Sigmoid colon (tissue), 7 donors: ENCODE measurements around the gene IFT20. TPM values are rescaled to one million over a fixed set of nuclear protein-coding genes. Genes with fewer than 3 reads are reported as not detected.
A peak's percentile ranks its signal among the peaks of the same experiment; 100 is the strongest.

Source experiments
- DNase-seq: peaks from one replicate; pipeline ENCODE4 v3.0.0-alpha.2; 2019
- H3K27ac ChIP-seq, 4 donors: fragments of 200-600 bp; sonication (generic); one replicate each; pipeline ENCODE4 v1.5.1; 2016 to 2019; ENCODE audit warnings: mild to moderate bottlenecking in 1 of 4
- H3K27me3 ChIP-seq, 3 donors: fragments of 200-600 bp; sonication (generic); one replicate each; pipeline ENCODE4 v1.5.1; 2019; ENCODE audit warnings: mild to moderate bottlenecking in 1 of 3
- H3K36me3 ChIP-seq, 4 donors: fragments of 200-600 bp; sonication (generic); one replicate each; pipeline ENCODE4 v1.5.1; 2016 to 2019
- H3K4me1 ChIP-seq, 4 donors: fragments of 200-600 bp; sonication (generic); one replicate each; pipeline ENCODE4 v1.5.1; 2017 to 2019
- H3K4me3 ChIP-seq, 4 donors: fragments of 200-600 bp; sonication (generic); one replicate each; pipeline ENCODE4 v1.5.1; 2017 to 2019; ENCODE audit warnings: mild to moderate bottlenecking in 2 of 4, moderate library complexity in 1 of 4
- H3K9me3 ChIP-seq, 4 donors: fragments of 200-600 bp in 3 of 4; sonication (generic) in 3 of 4; one replicate each; pipeline versions ENCODE4 v1.5.1 to v1.6.1; 2013 to 2019
- EP300 ChIP-seq, 4 donors: sonication (generic); formaldehyde crosslinking; IDR thresholded peaks; one replicate each; pipeline ENCODE4 v1.6.1; 2017; ENCODE audit warnings: antibody characterized with exemption in 4 of 4
- POLR2A ChIP-seq, 2 donors: fragments of 450-650 bp; IDR thresholded peaks; one replicate each; pipeline ENCODE4 v1.6.1; 2016; ENCODE audit warnings: antibody characterized with exemption in 2 of 2, mild to moderate bottlenecking in 2 of 2, moderate library complexity in 2 of 2
- POLR2AphosphoS5 ChIP-seq, 4 donors: sonication (generic); formaldehyde crosslinking; IDR thresholded peaks; one replicate each; pipeline ENCODE4 v1.6.1; 2017; ENCODE audit warnings: antibody characterized with exemption in 4 of 4
- WGBS, 2 donors: extraction: QIAGEN DNeasy Blood & Tissue Kit; methylation state at CpG; one replicate each; pipeline ENCODE4 v1.1.7; 2013; 5-methylcytosine and 5-hydroxymethylcytosine counted together
- intact Hi-C: fragments of 100-400 bp; cut with DNase I; formaldehyde crosslinking; loops from one replicate; pipeline ENCODE4 v1.15.1; 2023
- polyA plus RNA-seq, 3 donors: library from polyadenylated mRNA; stranded (reverse); fragments of 200-250 nt; gene quantifications; one replicate each; pipeline ENCODE4 v1.2.3, GENCODE V29; 2013
- total RNA-seq, 4 donors: library from RNA; depleted of rRNA; stranded (reverse); fragments of >200 nt; gene quantifications; one replicate each; pipeline ENCODE4 v1.1.0, GENCODE V29; 2016
- TF ChIP-seq, protein P1 (sequence below), 4 experiments: fragments of 450-650 bp in 3 of 4; fragments of 200-600 bp in 1 of 4; IDR thresholded peaks; one replicate each; pipeline ENCODE4 v1.5.1; 2016 to 2019; ENCODE audit warnings: antibody characterized with exemption in 4 of 4, mild to moderate bottlenecking in 3 of 4, moderate library complexity in 2 of 4
- donor health status: healthy with polysubstance abuse.
- donor health status: Bipolar disorder and iron deficiency.
- donor health status: healthy.

IFT20 gene
- total and polyA plus RNA-seq, 7 donors, result 32.5 to 73.6 (median 58.4) TPM

DNA sequence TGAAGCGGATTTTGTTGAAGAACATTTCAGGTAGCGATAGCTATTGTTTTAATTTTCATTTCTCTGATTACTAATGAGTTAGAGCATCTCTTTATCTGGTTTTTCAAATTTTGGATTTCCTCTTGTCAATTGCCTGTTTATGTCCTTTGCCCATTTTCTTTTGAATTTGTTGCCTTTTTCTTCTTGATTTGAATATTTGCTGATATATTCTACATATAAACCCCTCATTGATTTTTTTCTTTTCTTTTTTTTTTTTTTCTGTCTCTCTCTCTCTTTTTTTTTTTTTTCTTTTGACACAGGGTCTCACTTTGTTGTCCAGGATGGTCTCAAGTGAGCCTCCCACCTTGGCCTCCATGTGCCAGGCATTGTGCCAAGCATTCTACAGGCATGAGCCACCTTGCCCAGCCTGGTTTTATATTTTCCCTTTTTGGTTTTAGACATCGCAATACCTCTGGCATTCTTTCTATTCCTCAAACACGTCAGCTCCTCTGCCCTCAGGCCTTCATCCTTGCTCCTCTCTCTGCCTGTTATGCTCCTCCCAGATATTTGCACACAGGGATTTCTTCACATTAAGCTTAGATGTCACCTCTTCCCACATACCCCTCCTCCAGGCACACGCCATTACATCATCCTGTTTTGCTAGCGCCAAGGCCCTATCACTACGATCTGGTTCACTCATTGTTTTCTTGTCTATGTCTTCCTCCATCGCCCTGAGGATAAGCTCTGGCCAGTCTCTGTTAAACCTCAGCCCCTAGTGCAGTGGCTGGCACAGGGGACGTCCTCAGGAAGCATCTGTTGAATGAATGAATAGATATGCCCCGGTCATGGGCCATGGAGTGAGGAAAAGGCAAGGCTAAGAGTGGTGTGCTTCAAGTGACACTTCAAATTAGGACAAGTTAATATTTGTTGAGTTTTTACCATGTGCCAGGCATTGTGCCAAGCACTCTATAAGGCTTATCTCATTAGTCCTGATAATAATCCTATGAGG is 44.8 kb upstream of the IFT20 start:
- no peak overlapping the region for H3K27ac ChIP-seq
- no peaks in the 10 kb centered on the region for H3K27me3 ChIP-seq
- intact Hi-C loops, result no loop called here
- WGBS, 2 donors, result 81 to 84% methylated on average over 10 of the region's 10 CpGs
- peaks cover 0 to 8% (median 0%) of the 10 kb centered on the region in 4 donors for H3K36me3 ChIP-seq
- H3K9me3 ChIP-seq, result no peaks in the 10 kb centered on the region
- TF ChIP-seq, protein P1, sequence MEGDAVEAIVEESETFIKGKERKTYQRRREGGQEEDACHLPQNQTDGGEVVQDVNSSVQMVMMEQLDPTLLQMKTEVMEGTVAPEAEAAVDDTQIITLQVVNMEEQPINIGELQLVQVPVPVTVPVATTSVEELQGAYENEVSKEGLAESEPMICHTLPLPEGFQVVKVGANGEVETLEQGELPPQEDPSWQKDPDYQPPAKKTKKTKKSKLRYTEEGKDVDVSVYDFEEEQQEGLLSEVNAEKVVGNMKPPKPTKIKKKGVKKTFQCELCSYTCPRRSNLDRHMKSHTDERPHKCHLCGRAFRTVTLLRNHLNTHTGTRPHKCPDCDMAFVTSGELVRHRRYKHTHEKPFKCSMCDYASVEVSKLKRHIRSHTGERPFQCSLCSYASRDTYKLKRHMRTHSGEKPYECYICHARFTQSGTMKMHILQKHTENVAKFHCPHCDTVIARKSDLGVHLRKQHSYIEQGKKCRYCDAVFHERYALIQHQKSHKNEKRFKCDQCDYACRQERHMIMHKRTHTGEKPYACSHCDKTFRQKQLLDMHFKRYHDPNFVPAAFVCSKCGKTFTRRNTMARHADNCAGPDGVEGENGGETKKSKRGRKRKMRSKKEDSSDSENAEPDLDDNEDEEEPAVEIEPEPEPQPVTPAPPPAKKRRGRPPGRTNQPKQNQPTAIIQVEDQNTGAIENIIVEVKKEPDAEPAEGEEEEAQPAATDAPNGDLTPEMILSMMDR (IDR thresholded peaks at IDR 0.05), result no peak
- no peak for TF ChIP-seq POLR2A (IDR thresholded peaks at IDR 0.05)
- TF ChIP-seq EP300 (IDR thresholded peaks at IDR 0.05), result no peak
- no peak for TF ChIP-seq POLR2AphosphoS5 (IDR thresholded peaks at IDR 0.05)
- DNase-seq, result no peak
- H3K4me1 ChIP-seq, result peaks cover 0 to 8% (median 0%) of the 10 kb centered on the region in 4 donors
- H3K4me3 ChIP-seq, result no peak overlapping the region

DNA sequence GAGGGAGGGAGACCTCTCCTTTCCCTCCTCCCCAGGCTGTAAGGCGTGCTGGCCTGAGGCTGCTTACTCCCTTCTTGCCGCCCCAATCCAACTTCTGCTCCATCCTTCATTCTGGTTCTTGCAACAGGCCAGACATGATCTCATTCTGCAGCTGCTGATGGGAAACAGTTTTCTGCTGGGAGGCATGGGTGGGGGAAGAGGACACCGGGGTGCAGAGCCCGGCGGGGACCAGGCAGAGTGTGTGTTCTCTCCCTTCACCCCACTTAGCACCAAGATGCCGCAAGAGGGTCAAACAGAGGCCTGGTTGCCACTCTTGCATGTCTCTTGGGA is 37.6 kb upstream of the IFT20 start:
- Histone ChIP-seq H3K9me3 (no peaks in the 10 kb centered on the region), H3K4me3 (peak overlapping the region in 2 of 4 donors; percentile 64 to 66), H3K36me3 (no peaks in the 10 kb centered on the region), H3K27ac (peak overlapping the region in 1 of 4 donors; percentile 76), H3K27me3 (no peaks in the 10 kb centered on the region), H3K4me1 (peaks cover 0 to 31% (median 29%) of the 10 kb centered on the region in 4 donors)
- intact Hi-C loops, result no loop called here
- no peak for DNase-seq
- 88 to 94% methylated on average over 6 of the region's 6 CpGs for WGBS, 2 donors
- TF ChIP-seq, protein P1 (IDR thresholded peaks at IDR 0.05), result no peak
- TF ChIP-seq EP300 (IDR thresholded peaks at IDR 0.05), result no peak
- TF ChIP-seq POLR2AphosphoS5 (IDR thresholded peaks at IDR 0.05), result no peak
- no peak for TF ChIP-seq POLR2A (IDR thresholded peaks at IDR 0.05)

DNA sequence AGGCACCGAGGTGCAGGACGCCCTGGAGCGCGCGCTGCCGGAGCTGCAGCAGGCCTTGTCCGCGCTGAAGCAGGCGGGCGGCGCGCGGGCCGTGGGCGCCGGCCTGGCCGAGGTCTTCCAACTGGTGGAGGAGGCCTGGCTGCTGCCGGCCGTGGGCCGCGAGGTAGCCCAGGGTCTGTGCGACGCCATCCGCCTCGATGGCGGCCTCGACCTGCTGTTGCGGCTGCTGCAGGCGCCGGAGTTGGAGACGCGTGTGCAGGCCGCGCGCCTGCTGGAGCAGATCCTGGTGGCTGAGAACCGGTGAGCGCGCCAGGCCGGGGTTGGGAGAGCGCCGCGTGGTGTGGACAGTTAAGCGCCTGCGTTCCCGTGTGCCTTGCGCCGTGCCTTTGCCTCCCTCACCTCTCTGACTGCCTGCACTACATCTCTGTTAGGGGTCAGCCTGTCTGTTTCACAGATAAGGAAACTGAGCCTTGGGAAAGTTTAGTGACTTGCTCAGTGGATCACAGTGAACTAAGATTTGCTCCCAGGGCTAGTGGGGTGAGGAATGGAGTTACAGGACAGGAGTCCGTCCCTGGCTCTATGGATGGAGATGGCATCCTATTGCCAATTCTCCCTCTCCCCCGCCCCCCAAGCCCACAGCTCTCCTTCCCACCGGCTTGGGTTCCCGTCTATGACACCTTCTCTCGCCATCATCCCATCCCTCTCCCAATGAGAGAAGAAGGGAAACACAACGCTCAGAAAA is 37.1 kb upstream of the IFT20 start:
- WGBS, 2 donors, result 10 to 14% methylated on average over 53 of the region's 53 CpGs
- Histone ChIP-seq H3K4me3 (peak overlapping the region; percentile 43 to 66 (median 63)), H3K27me3 (no peaks in the 10 kb centered on the region), H3K27ac (peak overlapping the region; percentile 76 to 82 (median 79)), H3K4me1 (peaks cover 0 to 31% (median 29%) of the 10 kb centered on the region in 4 donors), H3K9me3 (no peaks in the 10 kb centered on the region), H3K36me3 (no peaks in the 10 kb centered on the region)
- TF ChIP-seq EP300 (IDR thresholded peaks at IDR 0.05) (no peak), POLR2A (IDR thresholded peaks at IDR 0.05) (no peak), POLR2AphosphoS5 (IDR thresholded peaks at IDR 0.05) (no peak)
- TF ChIP-seq, protein P1 (IDR thresholded peaks at IDR 0.05), result no peak
- DNase-seq, result no peak
- intact Hi-C loops, result no loop called here

DNA sequence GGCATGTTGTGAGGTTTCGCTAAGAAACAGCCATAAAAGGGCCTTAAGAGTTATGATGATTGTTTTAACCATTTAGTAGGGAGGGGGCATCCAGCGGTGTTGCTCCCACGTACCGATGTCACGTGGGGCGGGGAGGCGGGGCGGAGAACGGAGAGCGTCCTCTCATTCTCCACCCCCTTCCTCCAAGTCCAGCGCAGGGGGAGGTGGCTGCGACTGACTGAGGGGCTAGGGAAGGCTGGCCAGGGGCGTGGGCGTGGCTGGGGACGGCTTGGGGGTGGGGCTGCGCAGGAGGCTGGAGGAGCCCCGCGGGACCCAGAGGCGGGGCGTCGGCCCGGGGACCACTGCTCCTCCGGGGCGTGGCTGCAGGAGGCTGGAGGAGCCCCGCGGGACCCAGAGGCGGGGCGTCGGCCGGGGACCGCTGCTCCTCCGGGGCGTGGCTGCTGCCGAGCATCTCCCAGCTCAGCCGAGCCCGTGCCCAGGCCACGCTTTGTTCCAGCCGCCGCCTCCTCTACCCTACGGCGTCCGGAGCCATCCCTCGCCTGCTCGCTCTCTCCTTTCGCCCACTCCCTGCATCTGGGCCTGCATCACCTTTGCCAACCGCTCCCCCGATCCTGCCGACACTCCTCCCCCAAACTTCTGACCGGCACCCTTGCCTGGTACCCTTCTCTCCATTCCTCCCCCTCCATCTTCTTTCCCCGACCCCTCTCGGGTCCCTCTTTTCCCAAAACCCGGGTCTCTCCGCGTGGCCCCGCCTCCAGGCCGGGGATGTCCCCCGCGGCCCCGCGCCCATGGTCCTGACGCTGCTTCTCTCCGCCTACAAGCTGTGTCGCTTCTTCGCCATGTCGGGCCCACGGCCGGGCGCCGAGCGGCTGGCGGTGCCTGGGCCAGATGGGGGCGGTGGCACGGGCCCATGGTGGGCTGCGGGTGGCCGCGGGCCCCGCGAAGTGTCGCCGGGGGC is 36.3 kb upstream of the IFT20 start, which contains the start of gene SARM1:
Gene SARM1, plus strand, starts transcription at position 450 of the 958 bp plus-strand sequence. Its CDS starts 339 bp downstream, at position 789.
- H3K4me1 ChIP-seq, result peaks cover 0 to 31% (median 29%) of the 10 kb centered on the region in 4 donors
- DNase-seq, result peak; percentile 95
- peak within 1 kb of the TSS; percentile 43 to 66 (median 63) for H3K4me3 ChIP-seq
- no peaks in the 10 kb centered on the region for H3K9me3 ChIP-seq
- intact Hi-C loops, result no loop called here
- TF ChIP-seq, protein P1 (IDR thresholded peaks at IDR 0.05), result no peak
- TF ChIP-seq POLR2AphosphoS5 (IDR thresholded peaks at IDR 0.05), result peak in 2 of 4 donors; percentile 14 to 26
- no peaks in the 10 kb centered on the region for H3K27me3 ChIP-seq
- no peaks in the 10 kb centered on the region for H3K36me3 ChIP-seq
- peak within 1 kb of the TSS; percentile 76 to 82 (median 79) for H3K27ac ChIP-seq
- 1 to 2% methylated on average over 80 of the region's 80 CpGs for WGBS, 2 donors
